ENCODE data around the gene MB21D2. TPM values are rescaled to one million over a fixed set of nuclear protein-coding genes. Genes with fewer than 3 reads are reported as not detected.

The MB21D2 gene
- total RNA-seq, 3 donors from 2014 or later, result 3.0 to 4.6 (median 3.4) TPM

- Mint-ChIP-seq H3K4me3 (peak overlapping the region; percentile 20), H3K36me3 (ENCODE audit: insufficient read depth) (no peaks in the 10 kb centered on the region), H3K9me3 (no peaks in the 10 kb centered on the region), H3K27me3 (ENCODE audit: low read depth) (peaks cover 2% of the 10 kb centered on the region), H3K4me1 (ENCODE audit: low read depth) (peaks cover 60% of the 10 kb centered on the region)
- ATAC-seq (peak; percentile 92 to 94), DNase-seq (peak; percentile 37)
Measured at GRCh38 chr3:192892981-192893700, 24.5 kb downstream of the MB21D2 start.

- no peaks in the 10 kb centered on the region for H3K9me3 Mint-ChIP-seq
- ATAC-seq (no peak), DNase-seq (no peak)
- no peaks in the 10 kb centered on the region for H3K36me3 Mint-ChIP-seq (ENCODE audit: insufficient read depth)
- peaks cover 59% of the 10 kb centered on the region for H3K4me1 Mint-ChIP-seq (ENCODE audit: low read depth)
- H3K4me3 Mint-ChIP-seq, result no peak overlapping the region
- peaks cover 2% of the 10 kb centered on the region for H3K27me3 Mint-ChIP-seq (ENCODE audit: low read depth)
Measured at GRCh38 chr3:192890347-192891335, 27.0 kb downstream of the MB21D2 start.

GRCh38 chr3:192889679-192890078 is 28.0 kb downstream of the MB21D2 start:
- H3K36me3 Mint-ChIP-seq (ENCODE audit: insufficient read depth), result no peaks in the 10 kb centered on the region
- no peak overlapping the region for H3K4me3 Mint-ChIP-seq
- peaks cover 2% of the 10 kb centered on the region for H3K27me3 Mint-ChIP-seq (ENCODE audit: low read depth)
- peaks cover 54% of the 10 kb centered on the region for H3K4me1 Mint-ChIP-seq (ENCODE audit: low read depth)
- DNase-seq (no peak), ATAC-seq (no peak)
- no peaks in the 10 kb centered on the region for H3K9me3 Mint-ChIP-seq

- Mint-ChIP-seq H3K27me3 (ENCODE audit: low read depth) (no peaks in the 10 kb centered on the region), H3K4me1 (ENCODE audit: low read depth) (peaks cover 43% of the 10 kb centered on the region), H3K4me3 (no peak overlapping the region), H3K36me3 (ENCODE audit: insufficient read depth) (no peaks in the 10 kb centered on the region), H3K9me3 (no peaks in the 10 kb centered on the region)
- ATAC-seq, result no peak
- DNase-seq, result no peak
Measured at GRCh38 chr3:192888190-192888589, 29.5 kb downstream of the MB21D2 start.

DNA sequence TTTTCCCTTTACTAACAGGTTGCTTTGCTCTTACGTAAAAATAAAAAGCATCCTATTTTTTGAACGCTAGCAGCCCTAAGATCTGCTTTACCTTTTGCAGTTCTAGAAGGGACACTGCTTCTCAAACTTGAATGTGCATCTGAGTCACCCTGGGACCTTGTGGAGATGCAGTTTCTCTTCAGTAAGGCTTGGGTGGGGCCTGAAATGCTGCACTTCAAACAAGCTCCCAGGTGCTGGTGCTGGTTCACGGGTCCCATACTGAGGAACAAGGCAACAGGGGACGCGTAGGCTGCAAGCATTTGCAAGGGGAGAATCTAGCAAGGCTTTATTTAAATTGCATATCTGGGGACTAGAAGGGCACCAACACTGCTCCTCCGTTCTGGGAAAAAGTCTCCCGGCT is 30.0 kb downstream of the MB21D2 start:
- DNase-seq, result no peak
- no peaks in the 10 kb centered on the region for H3K9me3 Mint-ChIP-seq
- H3K4me1 Mint-ChIP-seq (ENCODE audit: low read depth), result peaks cover 40% of the 10 kb centered on the region
- H3K4me3 Mint-ChIP-seq, result no peak overlapping the region
- H3K36me3 Mint-ChIP-seq (ENCODE audit: insufficient read depth), result no peaks in the 10 kb centered on the region
- H3K27me3 Mint-ChIP-seq (ENCODE audit: low read depth), result no peaks in the 10 kb centered on the region
- no peak for ATAC-seq

- Mint-ChIP-seq H3K4me1 (ENCODE audit: low read depth) (peaks cover 38% of the 10 kb centered on the region), H3K36me3 (ENCODE audit: insufficient read depth) (no peaks in the 10 kb centered on the region), H3K4me3 (no peak overlapping the region), H3K9me3 (no peaks in the 10 kb centered on the region), H3K27me3 (ENCODE audit: low read depth) (no peaks in the 10 kb centered on the region)
- ATAC-seq (peak in 1 of 2 donors; percentile 36), DNase-seq (no peak)
Measured at GRCh38 chr3:192887047-192887446, 30.6 kb downstream of the MB21D2 start.

DNA sequence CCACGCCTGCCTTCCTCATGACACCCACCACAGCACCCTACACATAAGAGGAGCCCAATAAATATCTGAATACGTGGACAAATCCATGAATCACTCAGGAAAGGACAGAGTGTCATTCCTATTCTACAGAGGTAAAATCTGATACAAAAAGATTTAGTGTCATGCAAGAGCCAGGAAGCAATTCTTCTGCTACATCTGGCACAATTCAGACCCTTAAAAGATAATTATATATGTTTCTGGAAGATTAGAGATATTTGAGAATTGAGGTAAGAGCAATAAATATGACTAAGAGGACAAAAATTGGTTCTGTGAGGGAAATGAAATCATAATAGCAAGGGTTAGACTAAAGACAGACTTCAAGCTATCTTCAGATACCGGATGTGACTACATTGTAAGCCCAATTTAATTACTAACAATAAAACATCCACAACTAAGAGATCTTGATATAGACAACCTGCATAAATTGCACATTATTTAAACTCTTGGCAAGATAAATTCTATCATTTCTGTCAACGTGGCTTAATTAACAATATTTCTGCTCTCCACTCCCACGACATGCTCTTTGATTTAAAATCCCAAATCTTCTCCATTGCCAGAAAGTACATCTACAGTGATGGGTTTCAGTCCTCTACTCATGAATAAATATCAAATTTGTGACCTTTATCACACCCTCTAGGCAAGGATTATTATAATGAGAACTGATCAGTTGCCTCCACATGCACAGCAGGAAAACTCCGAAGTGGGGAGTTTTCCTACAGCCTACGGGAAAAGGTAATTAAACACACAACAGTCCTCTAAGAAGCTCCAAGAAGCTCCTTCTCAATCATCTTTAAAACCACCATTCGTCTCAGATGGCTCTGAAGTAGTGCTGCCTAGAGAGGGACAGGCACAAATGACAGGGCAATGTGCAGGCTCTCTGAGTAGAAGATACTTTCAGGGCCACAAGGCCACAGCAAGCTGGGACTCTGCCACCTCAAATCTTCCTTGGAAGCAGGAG is 32.6 kb downstream of the MB21D2 start:
- ATAC-seq (no peak), DNase-seq (no peak)
- Mint-ChIP-seq H3K4me1 (ENCODE audit: low read depth) (peaks cover 27% of the 10 kb centered on the region), H3K9me3 (no peaks in the 10 kb centered on the region), H3K4me3 (no peak overlapping the region), H3K27me3 (ENCODE audit: low read depth) (no peaks in the 10 kb centered on the region), H3K36me3 (ENCODE audit: insufficient read depth) (no peaks in the 10 kb centered on the region)

DNA sequence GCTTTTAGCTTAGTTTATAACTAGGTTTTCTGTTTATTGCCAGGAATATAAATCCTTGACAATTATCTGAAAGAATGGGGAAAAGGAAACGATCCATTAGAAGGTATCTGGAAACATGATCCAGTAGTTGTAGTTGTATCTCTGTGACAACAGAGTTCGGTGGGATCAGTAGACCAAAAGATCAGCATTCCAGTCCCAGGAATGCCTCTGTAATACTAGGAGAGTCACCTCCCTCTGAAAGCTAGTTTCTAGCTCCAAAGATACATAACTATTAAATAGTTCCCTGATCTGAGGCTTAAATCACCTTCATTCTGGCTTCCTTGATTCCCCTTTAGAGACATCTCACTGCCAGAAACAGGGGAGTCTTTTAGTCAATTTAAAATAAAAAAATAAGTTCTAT is 34.1 kb downstream of the MB21D2 start:
- ATAC-seq, result no peak
- no peak for DNase-seq
- no peaks in the 10 kb centered on the region for H3K9me3 Mint-ChIP-seq
- H3K36me3 Mint-ChIP-seq (ENCODE audit: insufficient read depth), result no peaks in the 10 kb centered on the region
- peaks cover 20% of the 10 kb centered on the region for H3K4me1 Mint-ChIP-seq (ENCODE audit: low read depth)
- H3K27me3 Mint-ChIP-seq (ENCODE audit: low read depth), result no peaks in the 10 kb centered on the region
- H3K4me3 Mint-ChIP-seq, result no peak overlapping the region

DNA sequence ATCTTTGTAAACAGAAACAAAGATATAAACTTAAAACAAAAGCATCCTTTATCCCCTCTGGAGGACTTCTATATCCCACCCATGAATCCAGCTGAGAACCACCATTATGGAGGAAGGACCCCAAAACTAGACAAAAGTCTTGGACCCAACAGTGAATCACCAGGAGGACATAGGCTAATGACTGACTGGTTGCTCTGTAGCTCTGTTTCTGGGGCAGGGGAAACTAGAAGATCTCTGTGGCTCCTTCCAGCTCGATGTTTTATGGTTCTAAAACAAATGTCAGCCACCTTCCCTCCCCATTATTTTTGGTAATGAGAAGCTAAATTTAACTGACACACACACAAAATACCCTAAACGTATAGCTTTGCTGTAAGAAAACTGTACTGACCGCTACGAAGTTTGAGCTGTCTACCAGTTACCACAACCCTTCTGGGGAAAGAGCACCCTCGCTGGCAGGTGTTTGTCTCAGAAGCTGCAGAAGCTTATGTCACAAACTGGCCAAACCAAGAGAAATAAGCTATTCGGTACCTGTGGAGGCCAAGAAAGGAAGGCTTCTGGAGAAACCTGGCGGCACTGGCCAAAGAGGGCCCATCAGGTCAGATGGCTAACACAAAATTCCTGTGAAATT is 36.4 kb downstream of the MB21D2 start:
- DNase-seq (no peak), ATAC-seq (no peak)
- H3K36me3 Mint-ChIP-seq (ENCODE audit: insufficient read depth), result no peaks in the 10 kb centered on the region
- H3K27me3 Mint-ChIP-seq (ENCODE audit: low read depth), result no peaks in the 10 kb centered on the region
- no peak overlapping the region for H3K4me3 Mint-ChIP-seq
- H3K9me3 Mint-ChIP-seq, result no peaks in the 10 kb centered on the region
- peaks cover 8% of the 10 kb centered on the region for H3K4me1 Mint-ChIP-seq (ENCODE audit: low read depth)

- Mint-ChIP-seq H3K27me3 (ENCODE audit: low read depth) (no peaks in the 10 kb centered on the region), H3K36me3 (ENCODE audit: insufficient read depth) (no peaks in the 10 kb centered on the region), H3K4me3 (no peak overlapping the region), H3K9me3 (no peaks in the 10 kb centered on the region), H3K4me1 (ENCODE audit: low read depth) (peaks cover 6% of the 10 kb centered on the region)
- no peak for DNase-seq
- no peak for ATAC-seq
Measured at GRCh38 chr3:192880313-192880712, 37.3 kb downstream of the MB21D2 start.

DNA sequence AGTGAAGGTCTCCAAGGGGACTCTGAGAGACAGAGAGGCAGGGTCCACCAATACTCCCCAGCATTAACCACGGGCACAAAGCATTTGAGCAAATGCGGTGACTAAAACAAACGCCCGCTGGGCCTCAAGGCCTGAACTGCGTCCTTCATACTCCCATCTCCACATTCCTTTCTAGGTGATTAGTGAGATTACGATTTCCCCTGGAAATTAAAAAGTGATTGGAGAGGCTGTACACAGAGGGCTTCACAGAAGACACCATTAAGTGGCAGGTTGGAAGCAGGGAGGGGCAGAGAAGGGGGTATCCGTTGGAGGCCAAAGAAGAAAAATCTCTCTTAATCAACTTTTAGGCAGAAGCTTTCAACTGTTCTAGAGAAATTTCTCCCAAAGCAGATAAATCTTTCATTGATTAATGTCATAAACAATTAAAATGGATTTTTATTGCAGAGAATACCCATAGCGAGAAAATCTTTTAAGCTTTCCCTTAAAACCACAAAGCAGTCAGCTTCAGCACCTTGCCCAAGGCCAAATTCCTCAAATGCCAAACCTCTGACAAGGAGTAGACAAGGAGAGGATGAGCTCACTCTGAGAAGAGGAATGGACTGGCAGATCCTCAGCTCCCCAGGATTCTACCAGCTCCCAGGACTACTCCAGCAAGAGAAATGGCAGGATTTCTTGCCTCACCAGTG is 38.2 kb downstream of the MB21D2 start:
- Mint-ChIP-seq H3K36me3 (ENCODE audit: insufficient read depth) (no peaks in the 10 kb centered on the region), H3K27me3 (ENCODE audit: low read depth) (no peaks in the 10 kb centered on the region), H3K9me3 (no peaks in the 10 kb centered on the region), H3K4me3 (no peak overlapping the region), H3K4me1 (ENCODE audit: low read depth) (peaks cover 6% of the 10 kb centered on the region)
- no peak for DNase-seq
- ATAC-seq, result no peak

GRCh38 chr3:192875971-192876565 is 41.6 kb downstream of the MB21D2 start:
- no peak overlapping the region for H3K4me3 Mint-ChIP-seq
- no peaks in the 10 kb centered on the region for H3K27me3 Mint-ChIP-seq (ENCODE audit: low read depth)
- no peak for ATAC-seq
- no peaks in the 10 kb centered on the region for H3K9me3 Mint-ChIP-seq
- no peak for DNase-seq
- no peaks in the 10 kb centered on the region for H3K36me3 Mint-ChIP-seq (ENCODE audit: insufficient read depth)
- H3K4me1 Mint-ChIP-seq (ENCODE audit: low read depth), result peaks cover 6% of the 10 kb centered on the region

DNA sequence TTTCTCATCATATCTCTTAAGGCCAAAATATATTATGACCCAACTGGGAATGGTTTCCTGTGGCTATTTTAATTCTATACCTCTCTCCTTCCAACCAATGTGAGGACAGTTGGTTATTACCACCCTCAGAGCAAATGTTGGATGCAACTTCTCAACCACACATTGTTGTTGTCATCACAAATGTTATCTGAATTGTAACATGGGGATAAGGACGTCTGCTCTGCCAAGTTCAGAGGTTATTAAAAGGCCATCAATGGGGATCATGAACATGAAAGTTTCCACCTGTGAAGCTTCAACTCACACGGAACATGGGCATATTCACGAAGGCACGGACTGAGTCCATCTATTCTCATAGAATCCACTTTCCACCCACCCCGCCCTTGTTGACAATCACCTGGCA is 46.8 kb downstream of the MB21D2 start:
- H3K4me3 Mint-ChIP-seq, result no peak overlapping the region
- ATAC-seq, result no peak
- DNase-seq, result no peak
- H3K9me3 Mint-ChIP-seq, result no peaks in the 10 kb centered on the region
- H3K27me3 Mint-ChIP-seq (ENCODE audit: low read depth), result no peaks in the 10 kb centered on the region
- no peaks in the 10 kb centered on the region for H3K36me3 Mint-ChIP-seq (ENCODE audit: insufficient read depth)
- H3K4me1 Mint-ChIP-seq (ENCODE audit: low read depth), result no peaks in the 10 kb centered on the region
